HG02973 (cell line): ENCODE measurements around the gene YRDC.
"Not testable (repeated sequence)": the region's sequence is repeated elsewhere in the genome, so short reads cannot be mapped to it uniquely, and the experiment has no call there.

ENCODE experiments used
- ATAC-seq: cut with Tn5 transposase; IDR thresholded peaks from one replicate; pipeline ENCODE4 v1.9.1; 2021; ENCODE audit warnings: moderate library complexity; ENCODE audit not compliant: unreplicated experiment

YRDC gene

DNA sequence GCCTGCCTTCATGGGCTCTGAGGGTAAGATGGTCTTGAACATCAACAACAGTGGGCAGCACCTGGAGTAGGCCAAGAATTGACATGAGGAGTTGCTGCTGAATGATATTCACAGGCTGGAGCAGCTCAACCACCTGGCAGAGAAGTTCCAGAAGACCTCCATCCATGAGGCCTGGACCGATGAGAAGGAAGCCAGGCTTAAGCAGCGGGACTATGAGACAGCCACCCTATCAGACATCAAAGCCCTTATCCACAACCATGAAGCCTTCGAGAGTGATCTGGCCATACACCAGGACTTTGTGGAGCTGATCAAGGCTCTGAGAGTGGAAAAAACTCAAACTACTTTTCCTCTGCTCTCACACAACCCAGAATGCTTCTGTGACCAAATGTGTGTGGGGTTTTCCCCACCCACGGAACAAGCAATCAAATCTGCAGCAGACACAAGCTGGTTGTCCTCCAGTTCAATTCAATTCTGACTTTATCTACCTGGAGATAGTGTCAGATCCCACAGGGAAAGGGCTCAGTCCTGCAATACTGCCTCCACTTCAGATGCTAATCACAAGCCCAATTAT lies 31.0 kb downstream of the YRDC start:
- ATAC-seq = no peak

DNA sequence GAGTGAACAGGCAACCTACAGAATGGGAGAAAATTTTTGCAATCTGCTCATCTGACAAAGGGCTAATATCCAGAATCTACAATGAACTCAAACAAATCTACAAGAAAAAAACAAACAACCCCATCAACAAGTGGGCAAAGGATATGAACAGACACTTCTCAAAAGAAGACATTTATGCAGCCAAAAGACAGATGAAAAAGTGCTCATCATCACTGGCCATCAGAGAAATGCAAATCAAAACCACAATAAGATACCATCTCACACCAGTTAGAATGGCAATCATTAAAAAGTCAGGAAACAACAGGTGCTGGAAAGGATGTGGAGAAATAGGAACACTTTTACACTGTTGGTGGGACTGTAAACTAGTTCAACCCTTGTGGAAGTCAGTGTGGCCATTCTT lies 36.6 kb downstream of the YRDC start:
- ATAC-seq = not testable (repeated sequence)

DNA sequence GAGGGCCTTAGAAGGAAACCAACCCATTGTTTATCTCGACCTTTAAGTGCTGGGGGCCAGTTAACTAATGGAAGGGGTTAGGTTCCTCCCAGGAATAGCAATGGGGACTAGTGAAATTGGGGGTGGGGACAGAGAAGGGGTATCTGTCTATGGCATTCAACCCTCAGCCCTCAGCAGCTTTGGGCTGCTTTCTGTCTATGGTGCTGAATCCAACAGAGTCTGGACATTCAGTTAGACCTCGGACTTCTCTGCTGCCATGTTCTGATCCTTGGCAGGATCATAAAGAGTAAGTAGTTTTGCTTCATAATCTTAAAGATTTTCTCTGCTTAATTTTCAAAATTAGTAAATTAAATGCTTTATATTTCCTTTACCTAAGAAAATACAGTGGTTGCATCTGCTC lies 40.5 kb downstream of the YRDC start:
- no peak for ATAC-seq

DNA sequence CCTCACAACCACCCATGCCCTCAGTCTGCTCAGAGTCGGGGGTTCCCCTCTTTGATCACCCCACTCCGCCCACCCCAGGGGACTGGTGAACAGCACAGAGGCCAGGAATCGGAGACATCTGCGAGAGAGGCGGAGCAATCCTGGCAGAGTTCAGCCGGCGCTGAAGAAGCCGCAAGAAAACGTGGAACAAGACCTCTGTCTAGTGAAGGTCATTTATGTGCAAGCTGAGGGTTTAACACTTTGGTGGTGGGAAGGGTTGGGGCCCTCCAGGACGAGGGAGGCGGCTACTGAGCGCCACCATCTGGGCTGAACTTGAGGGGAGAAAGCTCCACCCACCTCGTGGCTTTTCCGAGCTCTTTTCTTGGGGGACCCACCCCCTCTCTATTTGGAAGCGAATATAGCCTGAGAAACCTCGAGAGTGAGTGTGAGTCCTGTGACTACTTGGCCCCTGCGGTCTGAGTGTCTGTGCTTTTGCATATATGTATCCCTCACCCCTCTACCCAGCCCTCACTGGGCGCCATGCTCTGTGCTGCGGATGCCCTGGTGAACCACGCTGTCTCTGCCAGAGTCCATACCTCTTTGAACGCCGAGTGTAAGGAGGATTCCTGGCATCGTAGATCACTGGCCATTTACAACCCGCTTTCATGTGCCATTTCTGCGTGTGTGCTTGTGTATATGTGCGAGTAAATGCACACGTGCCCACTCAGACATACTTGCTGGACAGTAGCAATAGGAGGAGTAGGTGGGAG lies 41.9 kb downstream of the YRDC start:
- no peak for ATAC-seq

DNA sequence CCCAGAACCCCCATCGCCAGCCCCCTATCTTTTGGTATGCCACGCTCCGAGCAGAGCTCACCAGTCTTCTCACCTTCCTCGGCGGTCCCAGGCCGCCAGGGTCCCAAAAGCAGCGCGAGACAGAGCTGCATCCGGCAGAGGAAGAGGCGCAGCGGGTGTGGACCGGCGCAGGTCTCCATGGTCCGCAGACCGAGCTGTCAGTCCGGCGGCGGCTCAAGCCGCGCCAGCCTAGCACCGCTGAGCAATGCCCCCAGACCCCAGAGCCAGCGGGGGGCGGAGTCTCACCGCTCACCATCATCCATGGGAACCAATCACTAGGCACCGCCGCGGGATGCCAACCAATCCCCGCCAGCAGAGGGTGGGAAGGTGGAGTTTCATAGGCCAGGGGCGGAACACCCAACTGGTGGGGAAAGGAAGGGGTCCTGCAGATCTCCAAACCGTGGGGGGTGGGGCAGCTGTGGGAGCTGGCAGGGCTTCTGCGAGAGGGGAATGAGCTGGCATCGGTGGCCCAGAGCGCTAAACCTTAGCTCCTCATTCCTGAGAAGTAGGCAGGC lies 43.0 kb downstream of the YRDC start, which contains the start of gene EPHA10:
EPHA10 (minus strand) TSS at position 233 of the 554 bp plus-strand sequence; CDS start at position 179, 54 bp downstream.
- ATAC-seq = no peak

DNA sequence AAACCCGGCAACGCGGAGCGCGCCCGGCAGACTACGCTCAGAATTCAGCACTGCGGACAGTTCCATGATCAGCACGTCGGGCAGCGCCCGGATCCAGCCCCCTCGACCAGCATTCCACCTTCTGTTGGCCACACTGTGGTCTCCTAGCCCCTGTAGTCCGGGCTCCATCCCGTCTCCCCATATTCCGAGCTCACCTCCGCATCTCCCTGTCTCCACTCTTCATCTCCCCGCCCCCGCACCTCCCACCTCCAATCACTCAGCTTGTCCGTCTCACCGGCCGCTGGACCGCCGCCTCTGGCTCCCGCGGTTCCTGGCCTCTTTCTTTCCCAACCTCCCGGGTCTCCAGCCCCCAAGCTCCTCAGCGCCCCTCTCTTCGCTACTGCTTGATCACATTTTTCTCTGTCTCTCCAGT lies 43.6 kb downstream of the YRDC start:
- no peak for ATAC-seq

DNA sequence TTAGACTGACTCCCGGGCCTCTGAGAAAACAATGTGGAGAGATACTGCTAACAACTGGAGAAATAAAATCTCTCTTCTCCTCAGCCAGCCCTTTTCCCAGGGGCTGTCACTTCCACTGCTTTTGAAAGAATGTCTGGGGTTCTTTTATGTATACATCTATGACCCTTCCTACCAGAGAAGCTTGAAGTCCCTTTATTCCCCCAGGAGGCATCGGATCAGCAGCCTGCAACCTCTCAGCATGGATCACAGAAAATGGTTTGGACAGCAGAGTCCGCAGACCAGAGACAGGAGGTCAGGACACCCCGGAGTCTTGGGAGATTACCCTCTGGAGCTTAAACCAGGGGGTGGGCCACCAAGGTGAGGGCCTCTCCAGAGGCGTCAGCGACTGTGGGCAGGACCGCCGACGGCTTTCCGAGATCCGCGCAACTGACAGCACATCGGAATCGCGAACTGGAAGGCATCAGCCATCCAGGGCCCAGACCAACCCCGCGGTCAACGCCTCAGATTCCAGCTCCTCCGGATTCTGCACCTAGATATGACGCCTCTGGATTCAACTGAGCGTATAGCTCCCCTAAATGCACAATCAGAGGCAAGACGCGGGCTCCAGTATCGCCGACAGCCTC lies 44.1 kb downstream of the YRDC start:
- ATAC-seq = no peak

DNA sequence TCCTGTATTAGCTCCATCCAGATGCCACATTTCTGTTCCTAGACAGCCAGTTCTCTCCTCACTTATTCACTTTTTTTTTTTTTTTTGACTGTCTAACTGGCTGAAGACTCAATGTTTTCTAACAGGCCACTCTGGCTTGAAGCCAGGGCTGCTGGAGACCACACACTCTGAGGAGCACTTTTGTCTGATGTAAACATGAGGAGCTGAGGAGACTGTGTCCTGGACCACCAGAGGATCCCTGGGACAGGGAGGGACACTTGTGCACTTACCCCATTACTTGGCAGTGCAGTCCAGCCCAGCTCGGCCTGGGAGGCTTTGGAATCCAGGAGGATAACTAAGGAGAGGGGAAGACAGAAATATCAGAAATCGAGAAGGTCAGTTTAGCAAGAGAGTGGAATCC lies 45.5 kb downstream of the YRDC start:
- ATAC-seq = no peak

DNA sequence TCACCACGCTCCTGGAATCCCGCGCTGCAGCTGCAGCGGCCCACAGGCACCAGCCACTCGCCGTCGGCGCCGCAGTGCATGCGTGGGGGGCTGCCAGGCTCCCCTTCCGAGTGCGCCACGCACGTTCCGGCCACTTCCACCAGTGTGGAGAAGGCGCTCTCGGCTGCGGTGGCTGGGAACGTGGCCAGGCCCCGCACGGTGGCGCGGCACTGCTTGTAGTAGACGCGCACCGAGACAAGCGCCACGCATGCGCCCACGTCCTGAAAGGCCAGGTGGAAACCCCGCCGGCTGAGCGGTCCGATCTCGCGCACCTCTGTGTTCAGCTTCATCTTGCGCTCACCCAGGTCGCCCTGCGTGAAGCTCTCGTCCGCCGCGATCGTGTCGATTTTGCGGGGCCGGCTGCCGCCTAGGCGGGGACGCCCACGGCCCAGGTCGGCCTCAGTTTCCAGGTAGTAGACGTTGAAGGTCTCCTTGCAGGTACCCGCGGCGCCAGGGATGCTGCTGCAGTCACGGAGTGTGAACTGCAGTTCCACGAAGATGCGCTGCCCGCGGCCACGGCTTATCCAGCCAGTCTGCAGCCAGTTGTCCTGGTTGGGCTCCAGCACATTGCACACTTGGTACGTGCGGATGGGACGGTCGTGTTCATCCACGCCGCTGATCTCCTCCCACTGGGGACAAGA lies 46.5 kb downstream of the YRDC start:
- ATAC-seq = no peak

DNA sequence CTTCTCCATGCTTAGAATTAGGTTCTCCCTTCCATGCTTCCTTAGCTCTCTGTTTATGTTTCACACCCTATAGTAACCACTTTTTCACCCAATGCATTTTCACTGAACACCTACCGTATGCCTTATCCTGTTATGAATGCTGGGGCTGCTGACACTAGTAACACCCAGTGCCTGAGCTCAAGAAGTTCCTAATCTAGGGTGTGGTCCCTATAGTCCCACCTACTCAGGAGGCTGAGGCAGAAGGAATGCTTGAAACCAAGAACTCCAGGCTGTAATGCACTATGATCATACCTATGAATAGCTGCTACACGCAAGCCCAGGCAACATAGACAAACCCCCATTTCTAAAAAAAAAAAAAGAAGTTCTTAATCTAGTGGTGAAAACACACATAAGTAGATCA lies 48.6 kb downstream of the YRDC start:
- ATAC-seq = no peak

DNA sequence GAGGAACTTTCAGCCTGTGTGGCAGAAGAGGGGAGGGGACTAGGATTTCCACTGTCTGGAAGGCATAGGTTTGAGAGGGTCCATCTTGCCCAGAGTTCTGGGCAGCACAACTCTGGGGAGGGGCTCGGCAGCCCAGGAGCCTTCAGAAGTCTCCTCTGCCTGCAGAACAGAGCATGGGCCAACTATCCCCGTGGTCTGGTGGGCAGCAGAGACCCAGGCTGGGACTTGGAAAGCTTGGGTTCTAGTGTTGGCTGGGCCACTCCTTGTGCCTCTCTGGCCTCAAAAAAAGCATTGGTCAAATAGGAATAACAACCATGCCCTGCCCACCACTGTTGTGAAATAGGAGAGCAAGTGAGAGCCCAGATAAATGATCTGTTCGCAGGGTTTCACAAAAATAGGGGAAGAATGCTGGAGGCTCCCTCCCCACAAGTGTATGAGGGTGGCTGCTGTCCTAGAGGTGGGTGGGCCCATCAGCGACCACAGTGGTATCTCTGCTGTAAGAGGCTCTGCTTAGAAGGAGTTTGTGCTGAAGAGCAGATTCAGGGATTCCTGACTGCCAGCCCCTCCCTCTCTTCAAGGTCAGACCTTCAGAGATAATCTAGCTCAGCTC lies 52.0 kb downstream of the YRDC start:
- ATAC-seq = no peak

DNA sequence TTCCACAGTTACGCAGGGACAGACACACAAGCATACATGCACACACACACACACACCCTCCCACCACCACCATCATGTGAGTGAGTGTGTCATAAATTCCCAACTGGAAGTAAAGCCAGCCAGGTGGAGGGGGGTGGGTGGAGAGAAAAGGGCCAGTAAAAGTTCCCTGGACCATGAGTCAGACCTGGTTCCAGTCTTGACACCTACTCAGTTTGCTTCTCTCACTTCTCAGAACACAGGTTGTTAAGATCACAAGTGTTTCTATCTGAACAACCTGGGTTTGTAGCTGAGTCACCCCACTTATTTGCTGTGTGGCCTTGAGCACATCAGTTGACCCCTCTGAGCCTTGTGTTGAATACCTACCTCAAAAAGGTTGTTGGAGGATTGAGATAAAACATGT lies 52.7 kb downstream of the YRDC start:
- no peak for ATAC-seq

DNA sequence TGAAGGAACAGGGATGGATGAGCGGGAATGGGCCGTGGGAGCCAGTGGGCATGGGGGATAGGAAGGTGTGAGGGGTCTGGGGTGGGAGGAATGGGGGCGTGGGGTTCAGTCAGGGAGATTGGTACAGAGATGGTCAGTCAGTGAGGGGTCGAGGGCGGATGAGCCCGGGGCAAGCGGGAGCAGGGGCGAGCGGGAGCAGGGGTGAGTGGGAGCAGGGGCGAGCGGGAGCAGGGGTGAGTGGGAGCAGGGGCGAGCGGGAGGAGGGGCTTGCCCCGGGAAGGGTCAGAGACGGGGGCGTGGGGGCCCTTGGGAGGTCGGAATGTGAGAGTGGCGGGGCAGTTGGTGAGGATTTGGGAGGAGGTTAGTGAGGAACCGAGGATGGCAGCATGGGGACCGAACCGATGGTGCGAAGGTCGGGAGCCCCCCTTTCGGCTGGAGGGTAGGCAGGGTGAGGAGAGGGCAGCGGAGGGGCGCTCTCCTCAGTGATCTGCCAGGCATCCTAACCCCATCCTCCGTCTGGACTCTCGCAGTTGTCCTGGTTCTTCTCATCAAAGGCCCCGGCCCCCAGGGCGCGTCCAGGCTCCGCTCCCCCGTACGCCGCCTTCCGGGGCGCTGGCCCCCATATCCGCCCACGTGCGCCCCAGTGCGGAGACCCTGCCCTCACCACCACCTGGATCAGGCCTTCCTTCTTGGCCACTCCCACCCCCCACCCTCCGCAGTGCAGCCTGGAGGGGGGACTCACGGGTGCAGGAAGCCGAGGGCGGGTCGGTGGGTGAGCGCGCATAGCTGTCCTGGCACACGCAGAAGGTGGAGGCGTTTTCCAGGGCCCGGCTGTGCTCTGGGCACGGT lies 54.3 kb downstream of the YRDC start:
- ATAC-seq = no peak
